Trophoblast cell (in vitro differentiated cells and primary cell): ENCODE data around the gene SORCS1.

Experiments
- DNase-seq, 2 donors: peaks; one replicate each; pipeline ENCODE4 v3.0.0-alpha.2; 2016
- H2AFZ ChIP-seq: 2 replicates; pipeline ENCODE4 v1.6.1; 2013; ENCODE audit warnings: low read length, moderate library complexity, mild to moderate bottlenecking; ENCODE audit not compliant: insufficient read depth, poor library complexity
- H2AK5ac ChIP-seq: 2 replicates; pipeline ENCODE4 v1.6.1; 2013; ENCODE audit warnings: mild to moderate bottlenecking, low read length
- H2BK120ac ChIP-seq: 2 replicates; pipeline ENCODE4 v1.6.1; 2013; ENCODE audit warnings: low read length, mild to moderate bottlenecking, moderate library complexity; ENCODE audit not compliant: insufficient read depth, poor library complexity
- H2BK12ac ChIP-seq: 2 replicates; pipeline ENCODE4 v1.6.1; 2013; ENCODE audit warnings: mild to moderate bottlenecking, low read length, moderate library complexity
- H2BK5ac ChIP-seq: 2 replicates; pipeline ENCODE4 v1.6.1; 2013; ENCODE audit warnings: low read length, low read depth, moderate library complexity, mild to moderate bottlenecking; ENCODE audit not compliant: poor library complexity
- H3K14ac ChIP-seq: 2 replicates; pipeline ENCODE4 v1.6.1; 2013; ENCODE audit warnings: mild to moderate bottlenecking, low read length
- H3K18ac ChIP-seq: 2 replicates; pipeline ENCODE4 v1.6.1; 2013; ENCODE audit warnings: mild to moderate bottlenecking, low read length
- H3K23ac ChIP-seq: 2 replicates; pipeline ENCODE4 v1.6.1; 2013; ENCODE audit warnings: low read length
- H3K27ac ChIP-seq: 2 replicates; pipeline ENCODE4 v1.5.1; 2013; ENCODE audit warnings: low read depth, mild to moderate bottlenecking, inconsistent platforms, low read length, moderate library complexity
- H3K27me3 ChIP-seq: 2 replicates; pipeline ENCODE4 v1.6.1; 2013; ENCODE audit warnings: inconsistent platforms, mild to moderate bottlenecking, low read length, moderate library complexity; ENCODE audit not compliant: insufficient read depth
- H3K36me3 ChIP-seq, 2 experiments: 1 replicate in 1 of 2; 2 replicates in 1 of 2; pipeline ENCODE4 v1.6.1; 2013; ENCODE audit warnings: low read length in 2 of 2, mild to moderate bottlenecking in 2 of 2, moderate library complexity in 1 of 2; ENCODE audit not compliant: insufficient read depth in 2 of 2, control insufficient read depth in 1 of 2
- H3K4ac ChIP-seq: 2 replicates; pipeline ENCODE4 v1.6.1; 2013; ENCODE audit warnings: low read depth, mild to moderate bottlenecking, low read length, moderate library complexity
- H3K4me1 ChIP-seq, 2 experiments: 1 replicate in 1 of 2; 2 replicates in 1 of 2; pipeline ENCODE4 v1.6.1; 2013; ENCODE audit warnings: low read length in 2 of 2, mild to moderate bottlenecking in 2 of 2, moderate library complexity in 1 of 2; ENCODE audit not compliant: insufficient read depth in 2 of 2, control insufficient read depth in 1 of 2
- H3K4me2 ChIP-seq: 2 replicates; pipeline ENCODE4 v1.6.1; 2013; ENCODE audit warnings: inconsistent platforms, mild to moderate bottlenecking, low read length, moderate library complexity
- H3K4me3 ChIP-seq: 2 replicates; pipeline ENCODE4 v1.5.1; 2013; ENCODE audit warnings: mild to moderate bottlenecking, low read depth, low read length, inconsistent platforms
- H3K79me1 ChIP-seq: one replicate; pipeline ENCODE4 v1.6.1; 2013; ENCODE audit warnings: low read length
- H3K79me2 ChIP-seq: 2 replicates; pipeline ENCODE4 v1.6.1; 2013; ENCODE audit warnings: low read length, mild to moderate bottlenecking; ENCODE audit not compliant: control insufficient read depth, insufficient read depth, poor library complexity
- H3K9ac ChIP-seq: 2 replicates; pipeline ENCODE4 v1.6.1; 2013; ENCODE audit warnings: mild to moderate bottlenecking, low read length
- H3K9me3 ChIP-seq: 2 replicates; pipeline ENCODE4 v1.6.1; 2013; ENCODE audit warnings: low read depth, mild to moderate bottlenecking, control low read depth, inconsistent platforms, low read length; ENCODE audit not compliant: insufficient read depth
- H4K12ac ChIP-seq: 2 replicates; pipeline ENCODE4 v1.6.1; 2013; ENCODE audit warnings: low read depth, mild to moderate bottlenecking, low read length, moderate library complexity
- H4K8ac ChIP-seq: 2 replicates; pipeline ENCODE4 v1.6.1; 2013; ENCODE audit warnings: low read depth, mild to moderate bottlenecking, low read length, moderate library complexity
- H4K91ac ChIP-seq: one replicate; pipeline ENCODE4 v1.6.1; 2013; ENCODE audit warnings: low read depth, mild to moderate bottlenecking, low read length, moderate library complexity
- WGBS: extraction: QIAGEN DNeasy Blood & Tissue Kit; methylation state at CpG from one replicate; pipeline ENCODE4 v1.1.7; 2013; ENCODE audit warnings: missing lambda C conversion rate; ENCODE audit not compliant: insufficient read length, insufficient coverage; ENCODE audit errors: extremely low coverage; 5-methylcytosine and 5-hydroxymethylcytosine counted together

SORCS1 gene

GRCh38 chr10:106680061-106680460 is 484.4 kb downstream of the SORCS1 start:
- Histone ChIP-seq H3K27ac (no peak overlapping the region), H3K4me2 (no peak overlapping the region), H3K14ac (no peak overlapping the region), H3K79me2 (no peaks in the 10 kb centered on the region), H3K9me3 (no peaks in the 10 kb centered on the region), H2AFZ (no peak overlapping the region), H3K27me3 (no peaks in the 10 kb centered on the region), H3K79me1 (no peaks in the 10 kb centered on the region), H3K4ac (no peak overlapping the region), H4K8ac (no peak overlapping the region), H3K4me3 (no peak overlapping the region), H4K91ac (no peak overlapping the region), H4K12ac (no peak overlapping the region), H3K18ac (no peak overlapping the region), H3K4me1 (no peaks in the 10 kb centered on the region), H3K23ac (no peak overlapping the region), H2AK5ac (no peak overlapping the region), H2BK5ac (no peak overlapping the region), H3K9ac (no peak overlapping the region), H2BK120ac (no peak overlapping the region), H3K36me3 (no peaks in the 10 kb centered on the region), H2BK12ac (no peak overlapping the region)
- DNase-seq, result no peak
- WGBS, result no CpG with 5 or more reads among the region's 2 CpGs

GRCh38 chr10:106679314-106679713 is 485.2 kb downstream of the SORCS1 start:
- H4K8ac ChIP-seq, result no peak overlapping the region
- H3K36me3 ChIP-seq, result no peaks in the 10 kb centered on the region
- no peaks in the 10 kb centered on the region for H3K79me2 ChIP-seq
- no peak overlapping the region for H4K12ac ChIP-seq
- no peak overlapping the region for H2AFZ ChIP-seq
- H2BK120ac ChIP-seq, result no peak overlapping the region
- no peaks in the 10 kb centered on the region for H3K9me3 ChIP-seq
- H2BK12ac ChIP-seq, result no peak overlapping the region
- H3K9ac ChIP-seq, result no peak overlapping the region
- H3K27ac ChIP-seq, result no peak overlapping the region
- no peak overlapping the region for H3K23ac ChIP-seq
- no peak overlapping the region for H2BK5ac ChIP-seq
- no peak overlapping the region for H3K18ac ChIP-seq
- H3K4ac ChIP-seq, result no peak overlapping the region
- no peak overlapping the region for H3K4me3 ChIP-seq
- no peak overlapping the region for H2AK5ac ChIP-seq
- no peaks in the 10 kb centered on the region for H3K27me3 ChIP-seq
- H3K14ac ChIP-seq, result no peak overlapping the region
- H4K91ac ChIP-seq, result no peak overlapping the region
- H3K79me1 ChIP-seq, result no peaks in the 10 kb centered on the region
- H3K4me2 ChIP-seq, result no peak overlapping the region
- DNase-seq, result no peak
- no peaks in the 10 kb centered on the region for H3K4me1 ChIP-seq

GRCh38 chr10:106672517-106673175 is 491.9 kb downstream of the SORCS1 start:
- no peak overlapping the region for H2BK5ac ChIP-seq
- H4K8ac ChIP-seq, result no peak overlapping the region
- no peak overlapping the region for H2AFZ ChIP-seq
- no peak overlapping the region for H3K4ac ChIP-seq
- no peak for DNase-seq
- H2BK12ac ChIP-seq, result no peak overlapping the region
- H3K79me2 ChIP-seq, result no peaks in the 10 kb centered on the region
- H3K23ac ChIP-seq, result no peak overlapping the region
- no peak overlapping the region for H3K9ac ChIP-seq
- no peak overlapping the region for H3K18ac ChIP-seq
- H3K27me3 ChIP-seq, result no peaks in the 10 kb centered on the region
- no peak overlapping the region for H4K12ac ChIP-seq
- H2AK5ac ChIP-seq, result no peak overlapping the region
- H3K4me2 ChIP-seq, result no peak overlapping the region
- no peaks in the 10 kb centered on the region for H3K79me1 ChIP-seq
- no peak overlapping the region for H3K14ac ChIP-seq
- no peak overlapping the region for H3K27ac ChIP-seq
- no peaks in the 10 kb centered on the region for H3K36me3 ChIP-seq
- H3K9me3 ChIP-seq, result no peaks in the 10 kb centered on the region
- no peak overlapping the region for H3K4me3 ChIP-seq
- H3K4me1 ChIP-seq, result no peaks in the 10 kb centered on the region
- H2BK120ac ChIP-seq, result no peak overlapping the region
- no peak overlapping the region for H4K91ac ChIP-seq
- no CpG with 5 or more reads among the region's 6 CpGs for WGBS

GRCh38 chr10:106661767-106662140 is 502.8 kb downstream of the SORCS1 start:
- Histone ChIP-seq H3K9ac (no peak overlapping the region), H2AK5ac (no peak overlapping the region), H3K4me3 (no peak overlapping the region), H3K36me3 (no peaks in the 10 kb centered on the region), H3K14ac (no peak overlapping the region), H3K27ac (no peak overlapping the region), H3K79me2 (no peaks in the 10 kb centered on the region), H2BK120ac (no peak overlapping the region), H4K8ac (no peak overlapping the region), H3K4me2 (no peak overlapping the region), H2BK5ac (no peak overlapping the region), H3K27me3 (no peaks in the 10 kb centered on the region), H3K18ac (no peak overlapping the region), H2BK12ac (no peak overlapping the region), H3K9me3 (no peaks in the 10 kb centered on the region), H3K79me1 (no peaks in the 10 kb centered on the region), H4K12ac (no peak overlapping the region), H3K23ac (no peak overlapping the region), H4K91ac (no peak overlapping the region), H3K4ac (no peak overlapping the region), H3K4me1 (no peaks in the 10 kb centered on the region), H2AFZ (no peak overlapping the region)
- DNase-seq, result no peak
- no CpG with 5 or more reads among the region's 3 CpGs for WGBS
